ENCODE data around the gene CEP68.
A peak's percentile ranks its signal among the peaks of the same experiment; 100 is the strongest.
"Not testable (repeated sequence)": the region's sequence is repeated elsewhere in the genome, so short reads cannot be mapped to it uniquely, and the experiment has no call there.

CEP68 gene

GRCh38 chr2:65056215-65057053 is at the start of gene CEP68:
TSS of gene CEP68 (plus strand) at chr2:65056416. CDS start at chr2:65069445, 13,029 bp downstream.
- DNase-seq (ENCODE audit: low spot score): peak; percentile 97

GRCh38 chr2:65013776-65014175 is 42.4 kb upstream of the CEP68 start:
- DNase-seq (ENCODE audit: low spot score): no peak

- no peak for DNase-seq (ENCODE audit: low spot score)
Observed at GRCh38 chr2:65015731-65016130, 40.5 kb upstream of the CEP68 start.

- DNase-seq (ENCODE audit: low spot score): no peak
Observed at GRCh38 chr2:65016789-65017188, 39.4 kb upstream of the CEP68 start.

- DNase-seq (ENCODE audit: low spot score): no peak
Observed at GRCh38 chr2:65017335-65017734, 38.9 kb upstream of the CEP68 start.

GRCh38 chr2:65018141-65018582 is 38.1 kb upstream of the CEP68 start:
- no peak for DNase-seq (ENCODE audit: low spot score)

- no peak for DNase-seq (ENCODE audit: low spot score)
Observed at GRCh38 chr2:65019010-65019409, 37.2 kb upstream of the CEP68 start.

GRCh38 chr2:65019675-65020195 is 36.5 kb upstream of the CEP68 start:
- no peak for DNase-seq (ENCODE audit: low spot score)

GRCh38 chr2:65020251-65020650 is 36.0 kb upstream of the CEP68 start:
- not testable (repeated sequence) for DNase-seq (ENCODE audit: low spot score)

GRCh38 chr2:65020943-65021528 is 35.2 kb upstream of the CEP68 start:
- DNase-seq (ENCODE audit: low spot score): no peak

GRCh38 chr2:65021709-65022108 is 34.5 kb upstream of the CEP68 start:
- no peak for DNase-seq (ENCODE audit: low spot score)

- DNase-seq (ENCODE audit: low spot score): no peak
Observed at GRCh38 chr2:65022189-65022588, 34.0 kb upstream of the CEP68 start.

GRCh38 chr2:65023742-65024141 is 32.5 kb upstream of the CEP68 start:
- DNase-seq (ENCODE audit: low spot score): no peak

- DNase-seq (ENCODE audit: low spot score): no peak
Observed at GRCh38 chr2:65024149-65024829, 31.9 kb upstream of the CEP68 start.

GRCh38 chr2:65025453-65026123 is 30.6 kb upstream of the CEP68 start:
- DNase-seq (ENCODE audit: low spot score): no peak

- no peak for DNase-seq (ENCODE audit: low spot score)
Observed at GRCh38 chr2:65026154-65026553, 30.1 kb upstream of the CEP68 start.

GRCh38 chr2:65026704-65027464 is 29.3 kb upstream of the CEP68 start:
- DNase-seq (ENCODE audit: low spot score): no peak

- no peak for DNase-seq (ENCODE audit: low spot score)
Observed at GRCh38 chr2:65027616-65028244, 28.5 kb upstream of the CEP68 start.

GRCh38 chr2:65030476-65031332 is 25.5 kb upstream of the CEP68 start:
- no peak for DNase-seq (ENCODE audit: low spot score)
